GM12878 (cell line): ENCODE results near the gene PSMC3.

Experiments
- EZH2 ChIP-seq: IDR thresholded peaks from 2 replicates; pipeline ENCODE4 v1.6.1; 2012; ENCODE audit warnings: low read depth, mild to moderate bottlenecking, control low read depth, inconsistent platforms, low read length, borderline replicate concordance; ENCODE audit not compliant: control insufficient read depth
- NFYB ChIP-seq: IDR thresholded peaks from 2 replicates; pipeline ENCODE4 v1.6.1; 2011; ENCODE audit warnings: low read depth, mild to moderate bottlenecking, low read length, improper control_type of control experiment, moderate library complexity; ENCODE audit not compliant: insufficient read depth
- POLR2A ChIP-seq: IDR thresholded peaks from 2 replicates; pipeline ENCODE4 v1.6.1; 2011; ENCODE audit warnings: low read depth, mild to moderate bottlenecking, low read length
- RAD21 ChIP-seq: IDR thresholded peaks from 2 replicates; pipeline ENCODE4 v1.6.1; 2011; ENCODE audit warnings: mild to moderate bottlenecking, low read depth, low read length, moderate library complexity; ENCODE audit not compliant: insufficient read depth
- RCOR1 ChIP-seq: conservative IDR thresholded peaks from 2 replicates; pipeline ENCODE4 v1.6.1; 2012; ENCODE audit warnings: low read depth, low read length, improper control_type of control experiment
- TF ChIP-seq, protein P1 (sequence below): fragments of 450-650 bp; IDR thresholded peaks from 2 replicates; pipeline ENCODE4 v1.6.1; 2017; ENCODE audit warnings: mild to moderate bottlenecking, low read depth, inconsistent platforms; ENCODE audit not compliant: poor library complexity, severe bottlenecking
- TF ChIP-seq, protein P2 (sequence below): fragments of 450-650 bp; conservative IDR thresholded peaks from 2 replicates; pipeline ENCODE4 v1.6.1; 2017; ENCODE audit warnings: mild to moderate bottlenecking, moderate library complexity
- TF ChIP-seq, protein P3 (sequence below), 3 experiments: IDR thresholded peaks in 2 of 3; conservative IDR thresholded peaks in 1 of 3; 2 replicates each; pipeline ENCODE4 v1.5.1; 2011; ENCODE audit warnings: low read depth in 3 of 3, low read length in 3 of 3, mild to moderate bottlenecking in 3 of 3, control low read depth in 2 of 3, moderate library complexity in 2 of 3, inconsistent platforms in 1 of 3, mixed read lengths in 1 of 3; ENCODE audit not compliant: control insufficient read depth in 2 of 3, insufficient read depth in 1 of 3; ENCODE audit errors: extremely low read depth in 1 of 3

GRCh38 chr11:47425611-47426010 lies 628 bp downstream of the PSMC3 start:
- TF ChIP-seq POLR2A = no peak
- TF ChIP-seq, protein P1, sequence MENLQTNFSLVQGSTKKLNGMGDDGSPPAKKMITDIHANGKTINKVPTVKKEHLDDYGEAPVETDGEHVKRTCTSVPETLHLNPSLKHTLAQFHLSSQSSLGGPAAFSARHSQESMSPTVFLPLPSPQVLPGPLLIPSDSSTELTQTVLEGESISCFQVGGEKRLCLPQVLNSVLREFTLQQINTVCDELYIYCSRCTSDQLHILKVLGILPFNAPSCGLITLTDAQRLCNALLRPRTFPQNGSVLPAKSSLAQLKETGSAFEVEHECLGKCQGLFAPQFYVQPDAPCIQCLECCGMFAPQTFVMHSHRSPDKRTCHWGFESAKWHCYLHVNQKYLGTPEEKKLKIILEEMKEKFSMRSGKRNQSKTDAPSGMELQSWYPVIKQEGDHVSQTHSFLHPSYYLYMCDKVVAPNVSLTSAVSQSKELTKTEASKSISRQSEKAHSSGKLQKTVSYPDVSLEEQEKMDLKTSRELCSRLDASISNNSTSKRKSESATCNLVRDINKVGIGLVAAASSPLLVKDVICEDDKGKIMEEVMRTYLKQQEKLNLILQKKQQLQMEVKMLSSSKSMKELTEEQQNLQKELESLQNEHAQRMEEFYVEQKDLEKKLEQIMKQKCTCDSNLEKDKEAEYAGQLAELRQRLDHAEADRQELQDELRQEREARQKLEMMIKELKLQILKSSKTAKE = no peak
- TF ChIP-seq EZH2 = no peak
- no peak for TF ChIP-seq RCOR1
- TF ChIP-seq, protein P2, sequence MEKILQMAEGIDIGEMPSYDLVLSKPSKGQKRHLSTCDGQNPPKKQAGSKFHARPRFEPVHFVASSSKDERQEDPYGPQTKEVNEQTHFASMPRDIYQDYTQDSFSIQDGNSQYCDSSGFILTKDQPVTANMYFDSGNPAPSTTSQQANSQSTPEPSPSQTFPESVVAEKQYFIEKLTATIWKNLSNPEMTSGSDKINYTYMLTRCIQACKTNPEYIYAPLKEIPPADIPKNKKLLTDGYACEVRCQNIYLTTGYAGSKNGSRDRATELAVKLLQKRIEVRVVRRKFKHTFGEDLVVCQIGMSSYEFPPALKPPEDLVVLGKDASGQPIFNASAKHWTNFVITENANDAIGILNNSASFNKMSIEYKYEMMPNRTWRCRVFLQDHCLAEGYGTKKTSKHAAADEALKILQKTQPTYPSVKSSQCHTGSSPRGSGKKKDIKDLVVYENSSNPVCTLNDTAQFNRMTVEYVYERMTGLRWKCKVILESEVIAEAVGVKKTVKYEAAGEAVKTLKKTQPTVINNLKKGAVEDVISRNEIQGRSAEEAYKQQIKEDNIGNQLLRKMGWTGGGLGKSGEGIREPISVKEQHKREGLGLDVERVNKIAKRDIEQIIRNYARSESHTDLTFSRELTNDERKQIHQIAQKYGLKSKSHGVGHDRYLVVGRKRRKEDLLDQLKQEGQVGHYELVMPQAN = no peak
- TF ChIP-seq RAD21 = no peak
- TF ChIP-seq, protein P3, sequence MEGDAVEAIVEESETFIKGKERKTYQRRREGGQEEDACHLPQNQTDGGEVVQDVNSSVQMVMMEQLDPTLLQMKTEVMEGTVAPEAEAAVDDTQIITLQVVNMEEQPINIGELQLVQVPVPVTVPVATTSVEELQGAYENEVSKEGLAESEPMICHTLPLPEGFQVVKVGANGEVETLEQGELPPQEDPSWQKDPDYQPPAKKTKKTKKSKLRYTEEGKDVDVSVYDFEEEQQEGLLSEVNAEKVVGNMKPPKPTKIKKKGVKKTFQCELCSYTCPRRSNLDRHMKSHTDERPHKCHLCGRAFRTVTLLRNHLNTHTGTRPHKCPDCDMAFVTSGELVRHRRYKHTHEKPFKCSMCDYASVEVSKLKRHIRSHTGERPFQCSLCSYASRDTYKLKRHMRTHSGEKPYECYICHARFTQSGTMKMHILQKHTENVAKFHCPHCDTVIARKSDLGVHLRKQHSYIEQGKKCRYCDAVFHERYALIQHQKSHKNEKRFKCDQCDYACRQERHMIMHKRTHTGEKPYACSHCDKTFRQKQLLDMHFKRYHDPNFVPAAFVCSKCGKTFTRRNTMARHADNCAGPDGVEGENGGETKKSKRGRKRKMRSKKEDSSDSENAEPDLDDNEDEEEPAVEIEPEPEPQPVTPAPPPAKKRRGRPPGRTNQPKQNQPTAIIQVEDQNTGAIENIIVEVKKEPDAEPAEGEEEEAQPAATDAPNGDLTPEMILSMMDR (IDR thresholded peaks at IDR 0.05 in 2 of 3, conservative IDR thresholded peaks at IDR 0.05 in 1 of 3; ENCODE audit: control insufficient read depth in 2 of 3, extremely low read depth in 1 of 3, insufficient read depth in 1 of 3, low read depth in 3 of 3, low read length in 3 of 3) = no peak
- TF ChIP-seq NFYB = no peak
